ENCODE results near the gene GULP1. TPM values are rescaled to one million over a fixed set of nuclear protein-coding genes. Genes with fewer than 3 reads are reported as not detected.
A peak's percentile ranks its signal among the peaks of the same experiment; 100 is the strongest.

GULP1 gene
- total and polyA plus RNA-seq, 3 donors from 2014 or later, result 76.2 to 90.3 (median 78.5) TPM

DNA sequence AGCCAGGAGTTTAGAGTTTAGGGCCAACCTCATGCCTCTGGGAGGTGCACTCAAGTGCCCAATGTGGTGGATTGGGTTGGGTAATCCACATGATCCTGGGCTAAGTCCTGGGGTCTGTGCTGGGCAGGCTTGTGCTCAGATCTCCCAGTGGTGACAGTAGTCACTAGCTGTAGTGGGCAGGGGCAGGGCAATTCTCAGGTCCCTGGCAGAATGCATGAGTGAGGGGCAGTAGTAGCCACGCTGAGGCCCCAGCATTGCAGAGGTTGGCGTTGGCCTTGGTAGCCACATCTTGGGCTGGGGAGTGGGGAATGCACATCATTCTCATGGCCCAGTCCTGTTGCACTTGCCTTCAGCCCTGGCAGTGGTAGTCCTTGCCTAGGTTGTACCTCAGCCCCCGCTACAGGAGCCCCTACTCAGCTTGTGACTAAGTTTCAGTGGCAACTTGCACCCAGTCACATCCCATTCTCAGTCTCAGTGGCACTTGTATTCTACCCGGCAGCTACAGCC is 269.9 kb downstream of the GULP1 start:
- WGBS, 2 donors, result 90 to 100% methylated on average over 4 of the region's 4 CpGs
- no peak for DNase-seq
- TF ChIP-seq, protein P1, sequence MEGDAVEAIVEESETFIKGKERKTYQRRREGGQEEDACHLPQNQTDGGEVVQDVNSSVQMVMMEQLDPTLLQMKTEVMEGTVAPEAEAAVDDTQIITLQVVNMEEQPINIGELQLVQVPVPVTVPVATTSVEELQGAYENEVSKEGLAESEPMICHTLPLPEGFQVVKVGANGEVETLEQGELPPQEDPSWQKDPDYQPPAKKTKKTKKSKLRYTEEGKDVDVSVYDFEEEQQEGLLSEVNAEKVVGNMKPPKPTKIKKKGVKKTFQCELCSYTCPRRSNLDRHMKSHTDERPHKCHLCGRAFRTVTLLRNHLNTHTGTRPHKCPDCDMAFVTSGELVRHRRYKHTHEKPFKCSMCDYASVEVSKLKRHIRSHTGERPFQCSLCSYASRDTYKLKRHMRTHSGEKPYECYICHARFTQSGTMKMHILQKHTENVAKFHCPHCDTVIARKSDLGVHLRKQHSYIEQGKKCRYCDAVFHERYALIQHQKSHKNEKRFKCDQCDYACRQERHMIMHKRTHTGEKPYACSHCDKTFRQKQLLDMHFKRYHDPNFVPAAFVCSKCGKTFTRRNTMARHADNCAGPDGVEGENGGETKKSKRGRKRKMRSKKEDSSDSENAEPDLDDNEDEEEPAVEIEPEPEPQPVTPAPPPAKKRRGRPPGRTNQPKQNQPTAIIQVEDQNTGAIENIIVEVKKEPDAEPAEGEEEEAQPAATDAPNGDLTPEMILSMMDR (IDR thresholded peaks at IDR 0.05), result no peak
- TF ChIP-seq POLR2A (IDR thresholded peaks at IDR 0.05), result no peak
- H3K27ac ChIP-seq, result no peak overlapping the region
- intact Hi-C loops (cut with DNase I; ENCODE audit: low total_unique reads), result no loop called here
- H3K27me3 ChIP-seq, result no peaks in the 10 kb centered on the region
- H3K4me3 ChIP-seq, result no peak overlapping the region
- H3K36me3 ChIP-seq (ENCODE audit: low read depth, missing control alignments), result no peaks in the 10 kb centered on the region
- no peaks in the 10 kb centered on the region for H3K4me1 ChIP-seq
- no peaks in the 10 kb centered on the region for H3K9me3 ChIP-seq

DNA sequence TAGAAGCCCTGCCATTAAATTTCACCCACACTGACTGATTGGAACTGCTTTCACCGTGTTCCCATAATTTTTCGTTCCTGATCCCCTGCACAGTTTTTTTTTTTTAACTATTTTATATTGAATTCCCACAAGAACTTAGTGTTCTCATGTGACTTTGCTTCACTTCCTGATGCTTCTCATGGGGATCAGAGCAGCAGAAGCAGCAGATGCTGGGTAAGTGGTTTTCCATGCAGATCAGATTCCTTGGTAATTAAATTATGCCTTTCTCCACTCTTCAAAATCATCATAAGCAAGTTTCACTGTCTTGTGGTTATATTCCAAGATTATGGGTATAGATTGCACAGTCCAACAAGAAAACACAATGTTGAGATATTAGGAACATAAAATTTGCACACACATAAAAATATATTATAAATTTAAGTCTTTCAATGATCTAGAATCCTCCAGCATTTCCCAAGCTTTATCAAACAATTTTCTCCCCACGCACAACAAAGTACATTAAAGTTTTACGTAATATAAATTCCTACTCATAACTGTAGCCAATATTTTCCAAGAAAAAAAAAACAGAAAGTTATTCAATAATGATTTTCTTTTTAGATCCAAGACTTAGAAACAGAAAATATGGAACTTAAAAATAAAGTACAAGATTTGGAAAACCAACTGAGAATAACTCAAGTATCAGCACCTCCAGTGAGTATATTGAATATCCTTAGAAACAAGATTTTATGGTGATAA is 277.9 kb downstream of the GULP1 start:
- intact Hi-C loops (cut with DNase I; ENCODE audit: low total_unique reads), result no loop called here

DNA sequence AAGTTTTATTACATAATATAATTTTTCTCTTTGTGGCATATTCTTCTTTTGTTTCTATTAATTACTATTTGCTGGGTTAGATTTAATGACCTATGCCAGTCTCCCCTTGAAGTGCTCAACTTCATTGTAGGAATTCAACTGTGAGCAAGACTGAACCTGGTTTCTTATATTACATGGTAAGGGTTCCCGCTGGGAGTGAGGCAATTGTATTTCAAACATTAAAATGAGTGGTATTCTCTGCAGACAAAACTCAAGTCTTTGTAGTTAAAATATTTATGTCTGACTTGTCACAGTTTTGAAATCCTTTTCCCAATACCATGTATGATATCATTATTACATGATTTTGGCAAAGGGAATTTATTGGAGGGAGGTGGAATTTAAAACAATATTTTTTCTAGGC is 278.7 kb downstream of the GULP1 start:
- no peak for DNase-seq
- 98 to 100% methylated on average over 1 of the region's 1 CpG for WGBS, 2 donors
- no peak overlapping the region for H3K27ac ChIP-seq
- no peaks in the 10 kb centered on the region for H3K36me3 ChIP-seq (ENCODE audit: low read depth, missing control alignments)
- no peaks in the 10 kb centered on the region for H3K27me3 ChIP-seq
- TF ChIP-seq, protein P1 (IDR thresholded peaks at IDR 0.05), result no peak
- no peak for TF ChIP-seq POLR2A (IDR thresholded peaks at IDR 0.05)
- no peaks in the 10 kb centered on the region for H3K9me3 ChIP-seq
- no peaks in the 10 kb centered on the region for H3K4me1 ChIP-seq
- intact Hi-C loops (cut with DNase I; ENCODE audit: low total_unique reads), result no loop called here
- no peak overlapping the region for H3K4me3 ChIP-seq

More for the DNA sequence above, 277.9 kb downstream of the GULP1 start:
- 75 to 78% methylated on average over 4 of the region's 4 CpGs for WGBS, 2 donors
- TF ChIP-seq, protein P1 (IDR thresholded peaks at IDR 0.05), result no peak
- no peak for TF ChIP-seq POLR2A (IDR thresholded peaks at IDR 0.05)
- H3K27me3 ChIP-seq, result no peaks in the 10 kb centered on the region
- no peaks in the 10 kb centered on the region for H3K36me3 ChIP-seq (ENCODE audit: low read depth, missing control alignments)
- no peaks in the 10 kb centered on the region for H3K9me3 ChIP-seq
- no peak overlapping the region for H3K4me3 ChIP-seq
- DNase-seq, result no peak
- no peak overlapping the region for H3K27ac ChIP-seq
- H3K4me1 ChIP-seq, result no peaks in the 10 kb centered on the region

GRCh38 chr2:188571543-188572303 is 280.0 kb downstream of the GULP1 start:
- intact Hi-C loops (cut with DNase I; ENCODE audit: low total_unique reads), result no loop called here
- Histone ChIP-seq H3K4me1 (no peaks in the 10 kb centered on the region), H3K4me3 (no peak overlapping the region), H3K27me3 (no peaks in the 10 kb centered on the region), H3K36me3 (ENCODE audit: low read depth, missing control alignments) (no peaks in the 10 kb centered on the region), H3K27ac (peak overlapping the region in 1 of 2 donors; percentile 23), H3K9me3 (no peaks in the 10 kb centered on the region)
- WGBS, 2 donors, result 87 to 90% methylated on average over 3 of the region's 3 CpGs
- DNase-seq, result no peak
- no peak for TF ChIP-seq POLR2A (IDR thresholded peaks at IDR 0.05)
- TF ChIP-seq, protein P1 (IDR thresholded peaks at IDR 0.05), result no peak

Data from testis (tissue), 3 donors.